ENCODE results near the gene SKI. TPM values are rescaled to one million over a fixed set of nuclear protein-coding genes. Genes with fewer than 3 reads are reported as not detected.

SKI gene
- total and polyA plus RNA-seq, 9 of the 15 experiments (the other 6 are each of a cell fraction or from before 2014, with no cell fraction given): 0.10 to 60.5 (median 4.6) TPM

GRCh38 chr1:2322581-2323211 lies 94.6 kb downstream of the SKI start:
- Histone ChIP-seq H3K4me1 (replicated peaks in 1 of 2; ENCODE audit: control insufficient read depth in 2 of 2, insufficient read depth in 2 of 2, low read length in 2 of 2) (peaks cover 0 to 69% of the 10 kb centered on the region in 2 experiments; a peak in 2 of 5 replicates), H4K20me1 (replicated peaks; ENCODE audit: control insufficient read depth, insufficient read depth, low read length) (0 out of 2 replicates have a peak, but pooled peaks cover 5% of the 10 kb centered on the region), H3K4me2 (ENCODE audit: insufficient read depth, low read length) (no peak overlapping the region), H3K79me2 (ENCODE audit: control insufficient read depth, insufficient read depth, low read length) (no peaks in the 10 kb centered on the region), H3K27ac (ENCODE audit: extremely low read depth, low read depth, low read length) (no peak overlapping the region), H3K36me3 (ENCODE audit: control insufficient read depth, insufficient read depth, low read length) (no peaks in the 10 kb centered on the region), H2AFZ (ENCODE audit: low read depth, low read length) (no peak overlapping the region), H3K9me1 (ENCODE audit: control insufficient read depth, insufficient read depth, low read length) (no peaks in the 10 kb centered on the region), H3K9ac (ENCODE audit: insufficient read depth in 1 of 2, low read depth in 2 of 2, low read length in 2 of 2) (no peak overlapping the region; a peak in 1 of 4 replicates), H3K27me3 (ENCODE audit: control insufficient read depth in 2 of 2, insufficient read depth in 2 of 2, low read length in 2 of 2) (peaks cover 67 to 97% of the 10 kb centered on the region in 2 experiments), H3K4me3 (no peak overlapping the region), H3K9me3 (replicated peaks; ENCODE audit: control insufficient read depth, insufficient read depth, low read depth, low read length) (no peaks in the 10 kb centered on the region)
- TF ChIP-seq, protein P1, sequence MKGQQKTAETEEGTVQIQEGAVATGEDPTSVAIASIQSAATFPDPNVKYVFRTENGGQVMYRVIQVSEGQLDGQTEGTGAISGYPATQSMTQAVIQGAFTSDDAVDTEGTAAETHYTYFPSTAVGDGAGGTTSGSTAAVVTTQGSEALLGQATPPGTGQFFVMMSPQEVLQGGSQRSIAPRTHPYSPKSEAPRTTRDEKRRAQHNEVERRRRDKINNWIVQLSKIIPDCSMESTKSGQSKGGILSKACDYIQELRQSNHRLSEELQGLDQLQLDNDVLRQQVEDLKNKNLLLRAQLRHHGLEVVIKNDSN (CRISPR knock-in tag; IDR thresholded peaks at IDR 0.05): peak; percentile 73
- TF ChIP-seq, protein P2, sequence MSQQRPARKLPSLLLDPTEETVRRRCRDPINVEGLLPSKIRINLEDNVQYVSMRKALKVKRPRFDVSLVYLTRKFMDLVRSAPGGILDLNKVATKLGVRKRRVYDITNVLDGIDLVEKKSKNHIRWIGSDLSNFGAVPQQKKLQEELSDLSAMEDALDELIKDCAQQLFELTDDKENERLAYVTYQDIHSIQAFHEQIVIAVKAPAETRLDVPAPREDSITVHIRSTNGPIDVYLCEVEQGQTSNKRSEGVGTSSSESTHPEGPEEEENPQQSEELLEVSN (IDR thresholded peaks at IDR 0.05; ENCODE audit: borderline replicate concordance in 1 of 2, extremely low read depth in 1 of 2, insufficient read depth in 1 of 2, insufficient read length in 1 of 2, low read depth in 1 of 2, low read length in 1 of 2, poor library complexity in 1 of 2, severe bottlenecking in 1 of 2): peak in 1 of 2 experiments; percentile 45
- TF ChIP-seq FOXP1 (CRISPR knock-in tag; IDR thresholded peaks at IDR 0.05) (no peak), USF2 (CRISPR knock-in tag; IDR thresholded peaks at IDR 0.05) (peak; percentile 48; the same call in 1 of the 2 replicates), RAD51 (IDR thresholded peaks at IDR 0.05; ENCODE audit: borderline replicate concordance, low read depth) (peak; percentile 36; the same call in 1 of the 2 replicates)
- FAIRE-seq: no peak
- BruUV-seq (replicated peaks): no TSS peak
- intact Hi-C loops (cut with micrococcal nuclease): no loop called here
- 6% methylated on average over 40 of the region's 41 CpGs for WGBS (ENCODE audit: insufficient coverage, low coverage, missing lambda C conversion rate)
- no peak for DNase-seq (ENCODE audit: extremely low read depth in 1 of 4, low spot score in 3 of 4)
- ChIA-PET CTCF (ENCODE audit: low intra/inter-chr PET ratio) (no interaction called here), POLR2A (no interaction called here)
- in situ Hi-C loops (cut with MboI): no loop called here
- ATAC-seq: peak; percentile 12; the same call in 2 of the 3 replicates

All from K562 (cell line).